Measurements from ENCODE around the gene AKIP1.
"Not testable (repeated sequence)": the region's sequence is repeated elsewhere in the genome, so short reads cannot be mapped to it uniquely, and the experiment has no call there.

The AKIP1 gene, protein sequence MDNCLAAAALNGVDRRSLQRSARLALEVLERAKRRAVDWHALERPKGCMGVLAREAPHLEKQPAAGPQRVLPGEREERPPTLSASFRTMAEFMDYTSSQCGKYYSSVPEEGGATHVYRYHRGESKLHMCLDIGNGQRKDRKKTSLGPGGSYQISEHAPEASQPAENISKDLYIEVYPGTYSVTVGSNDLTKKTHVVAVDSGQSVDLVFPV

DNA sequence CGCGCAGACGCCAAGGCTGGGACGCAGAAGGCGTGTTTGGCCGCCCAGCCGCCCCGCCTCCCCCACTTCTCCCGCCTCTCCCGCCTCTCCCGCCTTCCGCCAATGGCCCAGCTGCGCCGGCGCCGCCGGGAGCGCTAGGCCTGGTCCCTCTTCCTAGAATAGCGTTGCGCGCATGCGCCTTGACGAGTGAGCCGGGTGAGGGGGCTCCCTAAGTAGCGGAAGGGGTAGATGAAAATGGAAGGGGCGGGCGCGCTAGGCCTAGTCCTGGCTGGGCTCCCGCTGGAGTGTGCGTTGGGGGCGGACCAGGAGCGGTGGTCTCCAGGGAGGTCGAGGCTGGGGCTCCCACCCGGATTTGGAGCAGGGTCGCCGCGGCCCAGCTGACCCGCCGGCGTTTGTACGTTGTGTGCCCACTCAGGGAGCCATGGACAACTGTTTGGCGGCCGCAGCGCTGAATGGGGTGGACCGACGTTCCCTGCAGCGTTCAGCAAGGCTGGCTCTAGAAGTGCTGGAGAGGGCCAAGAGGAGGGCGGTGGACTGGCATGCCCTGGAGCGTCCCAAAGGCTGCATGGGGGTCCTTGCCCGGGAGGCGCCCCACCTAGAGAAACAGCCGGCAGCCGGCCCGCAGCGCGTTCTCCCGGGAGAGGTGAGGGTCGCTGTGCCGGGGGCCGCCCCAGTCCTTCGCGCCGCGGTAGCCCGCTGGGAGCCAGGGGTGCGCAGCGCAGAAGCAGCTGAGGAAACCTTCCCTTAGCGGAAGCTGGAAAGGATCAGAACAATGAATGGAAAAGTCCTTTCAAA lies at the start of gene AKIP1:
Gene AKIP1, plus strand, starts transcription at position 161 of the 795 bp plus-strand sequence. Its CDS starts 261 bp downstream, at position 422.
- H3K27ac ChIP-seq = peak within 1 kb of the TSS; percentile 55

DNA sequence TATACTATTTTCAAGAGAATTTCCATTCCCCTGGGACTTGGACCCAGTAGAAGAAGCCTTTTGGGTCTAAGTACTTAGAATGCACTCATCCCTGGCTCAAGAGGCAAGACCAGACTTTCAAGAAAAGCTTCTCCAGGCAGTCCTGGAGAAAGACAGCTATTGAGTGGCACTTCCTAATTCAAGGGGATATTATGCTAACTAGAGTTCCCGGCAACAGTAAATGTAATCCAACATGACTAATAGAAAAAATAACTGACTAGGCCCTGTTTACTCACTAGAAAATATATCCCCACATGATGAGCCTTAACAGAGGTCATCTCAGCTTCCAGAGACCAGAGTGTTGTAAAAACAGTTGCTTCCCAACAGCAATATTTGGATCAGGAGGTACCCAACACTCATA lies 47.2 kb upstream of the AKIP1 start:
- DNase-seq (ENCODE audit: low read depth, low spot score) = no peak
- H3K27ac ChIP-seq = peak overlapping the region; percentile 6

More for the DNA sequence above, at the start of gene AKIP1:
- peak; percentile 55 for DNase-seq (ENCODE audit: low read depth, low spot score)

DNA sequence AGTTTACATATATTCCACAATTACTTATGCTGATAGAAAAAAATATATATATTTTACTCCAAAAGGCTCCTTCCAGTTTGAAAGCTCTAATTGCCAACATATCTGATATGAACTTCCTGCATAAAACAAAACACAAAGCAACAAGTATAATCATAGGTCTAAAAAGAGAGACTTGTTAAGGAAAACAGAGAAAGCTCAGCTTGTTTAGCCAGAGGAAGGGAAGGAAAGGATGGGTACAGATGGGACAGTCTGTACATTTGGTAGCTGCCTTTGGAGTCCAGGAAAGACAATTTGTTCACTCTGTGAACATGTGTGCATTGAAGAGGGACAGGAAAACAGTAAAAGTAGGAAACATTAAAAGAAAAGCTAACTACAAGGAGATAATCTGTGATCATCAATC lies 45.7 kb upstream of the AKIP1 start:
- no peak overlapping the region for H3K27ac ChIP-seq
- no peak for DNase-seq (ENCODE audit: low read depth, low spot score)

DNA sequence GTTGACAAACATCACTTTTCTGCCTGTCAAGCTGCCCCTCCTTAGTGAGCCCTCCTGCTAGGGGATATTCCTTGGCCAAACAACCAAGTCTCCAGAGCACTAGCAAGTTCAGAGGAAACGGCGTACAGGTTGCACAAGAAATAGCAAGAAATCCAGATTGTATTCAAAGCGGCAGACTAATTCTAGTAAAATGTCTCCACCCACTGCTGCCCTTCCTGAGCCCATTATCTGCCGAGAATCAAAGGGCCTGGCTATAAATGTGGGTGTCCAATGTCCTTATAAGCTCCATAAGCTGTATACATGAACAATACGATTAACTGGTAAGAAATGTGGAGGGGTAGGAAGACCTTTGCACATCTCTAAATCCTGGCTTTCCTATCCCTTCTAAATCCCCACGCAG lies 44.0 kb upstream of the AKIP1 start:
- no peak for DNase-seq (ENCODE audit: low read depth, low spot score)
- peak overlapping the region; percentile 2 for H3K27ac ChIP-seq

DNA sequence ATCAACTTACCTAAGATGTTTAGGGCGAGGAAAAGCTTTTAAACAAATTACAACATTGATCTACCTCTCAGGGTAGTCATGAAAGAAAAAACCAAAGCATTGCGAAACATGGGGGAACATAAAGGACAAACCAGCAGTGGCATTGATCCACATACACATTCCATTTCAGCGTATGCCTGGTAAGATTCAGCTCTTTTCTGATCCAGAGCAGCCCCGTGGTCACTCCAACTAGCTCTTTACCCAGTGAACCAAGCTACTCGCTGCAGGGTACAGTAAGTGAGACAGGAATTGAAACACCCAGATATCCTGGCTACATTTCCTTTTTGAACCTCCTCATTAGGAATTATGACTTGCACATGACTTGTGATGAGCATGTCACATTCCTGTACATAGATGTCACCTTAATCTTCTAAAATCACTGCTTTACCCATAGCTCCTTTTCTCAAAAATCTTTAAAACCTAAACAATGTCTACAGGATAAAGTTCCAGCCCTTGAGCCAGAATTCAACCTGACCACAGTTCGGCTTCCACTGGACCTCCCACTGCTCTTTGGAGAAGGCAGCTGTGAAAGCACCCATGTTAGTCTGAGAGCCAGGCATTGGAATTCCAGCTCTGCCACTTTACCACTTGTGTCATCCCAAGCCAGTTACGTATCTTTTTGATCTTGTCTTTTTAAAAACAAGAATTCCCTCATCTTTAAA lies 42.9 kb upstream of the AKIP1 start:
- H3K27ac ChIP-seq = peak overlapping the region; percentile 28
- no peak for DNase-seq (ENCODE audit: low read depth, low spot score)

DNA sequence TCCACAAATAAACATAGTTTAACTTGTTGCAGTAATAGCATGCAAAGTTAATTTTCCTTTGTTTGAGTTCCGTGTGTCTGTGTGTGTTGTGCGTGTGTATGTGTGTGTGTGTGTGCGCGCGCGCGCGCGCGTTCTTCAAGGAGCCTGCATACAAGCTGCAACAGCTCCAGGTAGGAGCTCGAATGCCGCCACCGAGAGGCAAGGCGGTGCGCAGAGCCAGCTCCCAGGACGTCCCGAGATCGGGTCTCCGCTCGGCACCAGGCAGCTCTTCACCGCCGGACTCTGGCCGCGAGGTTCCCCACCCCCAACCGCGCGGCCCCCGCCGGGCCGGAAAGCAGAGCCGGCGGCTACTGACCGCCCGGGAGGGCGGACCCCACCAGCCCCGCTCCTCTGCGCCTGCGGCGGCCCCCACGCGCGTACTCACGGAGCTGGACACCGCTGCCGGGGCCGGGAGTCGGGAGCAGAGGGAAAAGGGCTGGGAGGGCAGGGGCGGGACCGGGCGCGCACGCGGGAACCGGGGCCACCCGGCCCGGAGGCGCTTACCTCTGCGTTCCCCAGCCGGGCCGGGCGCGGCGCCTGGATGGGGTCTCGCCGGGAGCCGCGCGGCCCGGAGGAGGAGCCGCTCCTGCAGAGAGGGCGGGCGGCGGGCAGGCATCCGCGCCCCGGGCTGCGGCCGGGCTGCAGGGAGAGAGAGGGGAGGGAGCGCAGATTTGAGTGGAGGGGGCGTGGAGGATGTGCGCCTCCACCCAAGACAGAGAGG lies 40.4 kb upstream of the AKIP1 start:
- DNase-seq (ENCODE audit: low read depth, low spot score) = peak; percentile 69
- peak overlapping the region; percentile 56 for H3K27ac ChIP-seq

DNA sequence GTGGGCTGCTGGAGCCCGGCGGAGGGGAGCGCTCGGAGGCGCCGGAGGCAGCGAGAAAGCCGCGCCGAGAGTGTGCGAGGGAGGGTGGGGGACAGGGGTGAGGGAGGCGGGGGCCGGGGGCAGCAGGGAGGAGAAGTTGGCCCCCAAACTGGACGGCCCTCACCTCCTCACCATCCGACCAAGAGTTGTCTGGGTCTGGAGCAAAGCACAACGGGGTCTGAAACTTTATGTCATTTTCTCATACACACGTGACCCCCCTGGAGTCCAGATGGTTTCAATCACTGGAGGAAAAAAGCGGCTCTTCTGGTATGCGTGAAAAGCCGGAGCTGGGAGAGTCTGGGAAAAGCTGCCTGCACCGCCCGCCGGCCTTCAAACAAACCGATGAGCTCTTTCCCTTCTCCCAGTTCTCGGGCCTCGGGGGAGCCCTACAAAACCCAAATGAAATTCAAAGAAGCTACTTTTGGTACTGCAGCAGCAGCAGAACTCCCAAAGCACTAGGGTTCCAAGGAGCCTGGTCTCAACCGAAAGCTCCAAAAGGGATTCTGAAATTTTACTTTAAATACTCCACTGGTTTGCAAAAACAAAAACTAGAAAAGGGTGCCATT lies 39.7 kb upstream of the AKIP1 start:
- DNase-seq (ENCODE audit: low read depth, low spot score) = no peak
- H3K27ac ChIP-seq = peak overlapping the region; percentile 56

DNA sequence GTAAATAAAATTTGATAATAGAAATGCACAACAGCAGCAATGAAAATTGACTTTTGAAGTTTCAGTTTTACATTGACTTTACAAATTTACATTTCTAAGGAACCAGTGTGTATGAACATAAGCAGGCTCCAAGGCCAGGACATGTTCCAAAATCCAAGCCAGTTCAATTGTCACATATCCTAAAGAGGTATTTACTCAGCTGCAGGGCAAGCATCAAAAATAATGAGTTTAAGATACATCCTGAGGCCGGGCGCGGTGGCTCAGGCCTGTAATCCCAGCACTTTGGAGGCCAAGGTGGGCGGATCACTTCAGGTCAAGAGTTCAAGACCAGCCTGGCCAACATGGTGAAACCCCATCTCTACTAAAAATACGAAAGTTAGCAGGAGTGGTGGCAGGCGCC lies 39.0 kb upstream of the AKIP1 start:
- no peak overlapping the region for H3K27ac ChIP-seq
- no peak for DNase-seq (ENCODE audit: low read depth, low spot score)

DNA sequence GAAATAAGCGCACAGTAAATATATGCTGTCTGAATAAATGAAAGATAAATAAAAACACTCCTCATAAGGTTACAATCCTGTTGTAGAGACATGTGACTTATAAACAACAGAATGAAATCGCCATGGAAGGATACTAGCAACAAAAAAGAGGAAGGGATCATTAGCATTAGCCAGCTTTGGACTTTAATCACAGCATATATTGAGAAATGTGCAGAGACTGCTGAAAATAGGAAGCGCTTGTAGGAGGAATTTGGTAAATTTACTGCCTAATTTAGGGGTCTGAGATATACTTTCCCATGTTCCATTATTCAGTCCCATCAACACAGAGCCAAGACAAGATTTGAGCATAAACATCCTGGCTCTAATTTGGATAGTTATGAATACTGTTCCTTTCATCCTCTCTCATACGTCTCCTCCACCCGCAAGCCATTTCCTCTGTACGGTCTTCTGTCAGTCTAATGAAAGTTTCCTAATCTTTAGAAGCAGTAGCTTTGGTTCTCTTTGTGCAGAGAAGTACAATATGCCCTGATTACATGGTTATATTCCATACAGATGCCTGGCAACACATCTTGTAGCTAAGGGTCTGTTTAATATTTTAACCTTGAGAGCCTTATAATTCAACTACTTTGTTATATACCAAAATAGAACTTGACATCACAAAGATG lies 37.1 kb upstream of the AKIP1 start:
- no peak overlapping the region for H3K27ac ChIP-seq
- DNase-seq (ENCODE audit: low read depth, low spot score) = no peak

DNA sequence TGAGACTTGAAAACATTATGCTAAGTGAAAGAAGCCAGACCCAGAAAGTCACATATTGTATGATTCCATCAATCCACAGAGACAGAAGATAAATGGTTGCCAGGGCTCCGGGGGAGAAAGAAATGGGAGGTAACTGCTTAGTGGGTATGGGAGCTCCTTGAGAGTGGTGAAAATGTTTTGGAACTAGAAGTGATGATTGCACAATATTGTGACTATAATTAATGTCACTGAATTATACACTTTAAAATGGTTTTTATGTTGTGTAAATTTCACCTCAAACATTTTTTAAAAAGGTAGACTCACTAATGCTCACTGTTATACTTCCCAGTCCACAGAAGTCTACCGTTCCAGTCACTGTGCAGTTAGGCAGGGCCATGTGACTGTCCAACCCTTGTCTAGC lies 32.2 kb upstream of the AKIP1 start:
- DNase-seq (ENCODE audit: low read depth, low spot score) = no peak
- H3K27ac ChIP-seq = no peak overlapping the region

DNA sequence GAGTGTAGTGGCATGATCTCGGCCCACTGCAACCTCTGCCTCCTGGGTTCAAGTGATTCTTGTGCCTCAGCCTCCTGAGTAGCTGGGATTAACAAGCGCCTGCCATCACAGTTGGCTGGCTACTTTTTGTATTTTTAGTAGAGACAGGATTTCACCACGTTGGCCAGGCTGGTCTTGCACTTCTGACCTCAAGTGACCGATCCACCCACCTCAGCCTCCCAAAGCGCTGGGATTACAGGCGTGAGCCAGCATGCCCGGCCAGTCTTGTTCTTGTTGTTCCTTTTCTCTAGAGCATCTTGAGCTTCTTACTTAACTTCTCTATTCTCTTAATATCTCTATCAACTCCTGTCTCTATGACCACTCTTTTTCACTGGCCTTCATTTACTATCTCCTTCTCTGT lies 29.4 kb upstream of the AKIP1 start:
- DNase-seq (ENCODE audit: low read depth, low spot score); H3K27ac ChIP-seq: not testable (repeated sequence)

DNA sequence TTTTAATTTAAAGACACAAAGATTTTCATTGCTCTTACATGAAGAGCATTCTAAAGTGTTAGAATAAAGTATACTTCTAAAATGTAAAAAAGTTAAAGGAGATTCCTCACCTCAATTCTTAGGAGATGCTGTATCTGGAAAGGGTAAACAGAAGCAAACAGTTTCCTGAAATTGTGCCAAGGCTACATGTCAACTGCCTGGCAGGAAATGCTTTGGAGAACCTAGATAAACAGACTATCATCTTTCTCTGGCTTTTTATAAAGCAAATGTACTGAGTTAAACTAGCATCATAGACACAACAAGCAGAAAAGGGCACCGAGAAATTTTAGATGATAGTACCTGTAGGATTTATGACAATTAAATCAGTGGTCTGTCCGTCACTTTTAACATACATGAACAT lies 24.7 kb upstream of the AKIP1 start:
- no peak for DNase-seq (ENCODE audit: low read depth, low spot score)
- no peak overlapping the region for H3K27ac ChIP-seq

DNA sequence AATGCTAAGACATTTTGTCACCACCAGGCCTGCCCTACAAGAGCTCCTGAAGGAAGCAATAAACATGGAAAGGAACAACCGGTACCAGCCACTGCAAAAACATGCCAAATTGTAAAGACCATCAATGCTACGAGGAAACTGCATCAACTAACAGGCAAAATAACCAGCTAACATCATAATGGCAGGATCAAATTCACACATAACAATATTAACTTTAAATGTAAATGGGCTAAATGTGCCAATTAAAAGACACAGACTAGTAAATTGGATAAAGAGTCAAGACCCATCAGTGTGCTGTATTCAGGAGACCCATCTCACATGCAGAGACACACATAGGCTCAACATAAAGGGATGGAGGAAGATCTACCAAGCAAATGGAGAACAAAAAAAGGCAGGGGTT lies 19.8 kb upstream of the AKIP1 start:
- H3K27ac ChIP-seq; DNase-seq (ENCODE audit: low read depth, low spot score): not testable (repeated sequence)

DNA sequence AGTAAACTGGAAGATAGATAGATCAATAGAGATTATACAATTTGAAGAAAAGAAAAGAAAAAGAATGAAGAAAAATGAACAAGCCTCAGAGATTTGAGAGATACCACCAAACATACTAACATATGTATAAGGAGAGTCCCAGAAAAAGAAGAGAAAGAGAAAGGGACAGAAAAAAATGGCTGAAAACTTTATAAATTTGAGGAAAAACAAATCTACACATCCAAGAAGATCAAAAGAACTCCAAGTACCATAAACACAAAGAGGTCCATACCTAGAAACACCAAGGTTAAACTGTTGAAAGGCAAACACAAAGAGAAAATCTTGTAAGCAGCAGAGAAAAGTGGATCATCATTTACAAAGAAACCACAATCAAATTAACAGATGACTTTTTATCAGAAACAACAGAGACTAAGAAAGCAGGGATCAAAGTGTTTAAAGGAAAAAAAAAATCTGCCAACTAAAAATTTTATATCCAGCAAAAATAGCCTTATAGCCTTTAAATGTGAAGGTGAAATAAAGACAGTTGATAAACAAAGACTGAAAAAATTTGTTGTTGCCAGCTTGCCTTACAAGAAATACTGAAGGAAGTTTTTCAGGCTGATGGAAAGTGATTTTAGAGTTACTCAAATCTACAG lies 11.8 kb upstream of the AKIP1 start:
- no peak overlapping the region for H3K27ac ChIP-seq
- DNase-seq (ENCODE audit: low read depth, low spot score) = no peak

DNA sequence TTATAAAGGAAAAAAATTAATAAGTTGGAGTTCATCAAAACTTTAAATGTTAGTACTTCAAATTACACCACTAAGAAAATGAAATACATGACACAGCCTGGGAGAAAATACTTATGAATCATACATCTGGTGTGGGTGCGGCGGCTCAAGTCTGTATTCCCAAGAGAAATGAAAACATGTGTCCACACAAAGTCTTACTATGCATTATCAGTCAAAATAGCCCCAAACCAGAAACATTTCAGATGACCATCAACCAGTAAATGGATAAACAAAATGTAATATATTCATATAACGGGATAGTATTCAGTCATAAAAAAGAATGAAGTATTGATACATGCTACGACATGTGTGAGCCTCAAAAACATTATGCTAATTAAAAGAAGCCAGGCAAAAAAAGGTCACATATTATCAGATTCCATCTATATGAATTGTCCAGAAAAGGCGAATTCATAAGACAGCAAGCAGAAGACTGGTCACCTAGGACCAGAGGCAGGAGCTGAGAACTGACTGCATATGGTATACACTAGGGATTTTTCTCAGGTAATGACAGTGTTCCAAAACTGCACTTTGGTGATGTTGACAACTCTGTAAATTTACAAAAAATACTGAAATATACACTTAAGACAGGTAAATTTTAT lies 5.3 kb upstream of the AKIP1 start:
- peak overlapping the region; percentile 95 for H3K27ac ChIP-seq
- DNase-seq (ENCODE audit: low read depth, low spot score) = peak; percentile 69

DNA sequence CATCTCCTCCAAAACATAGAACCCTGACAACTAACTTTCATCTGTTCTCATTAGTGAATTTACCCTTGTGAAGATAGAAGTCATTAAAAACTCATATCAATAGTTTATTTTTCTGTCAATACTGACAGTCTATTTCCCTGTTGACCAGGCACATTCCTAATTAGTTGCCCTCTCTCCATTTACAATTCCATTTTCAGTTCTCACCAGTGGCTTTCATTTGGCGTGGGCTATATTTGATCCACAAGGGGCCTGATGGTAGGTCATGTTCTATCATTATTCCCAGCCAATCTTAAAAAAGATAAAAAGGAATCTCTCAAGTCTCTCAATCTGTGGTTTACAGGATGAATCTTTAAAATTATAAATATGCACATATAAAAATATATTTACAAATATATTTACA lies 3.9 kb upstream of the AKIP1 start:
- no peak for DNase-seq (ENCODE audit: low read depth, low spot score)
- peak overlapping the region; percentile 95 for H3K27ac ChIP-seq

DNA sequence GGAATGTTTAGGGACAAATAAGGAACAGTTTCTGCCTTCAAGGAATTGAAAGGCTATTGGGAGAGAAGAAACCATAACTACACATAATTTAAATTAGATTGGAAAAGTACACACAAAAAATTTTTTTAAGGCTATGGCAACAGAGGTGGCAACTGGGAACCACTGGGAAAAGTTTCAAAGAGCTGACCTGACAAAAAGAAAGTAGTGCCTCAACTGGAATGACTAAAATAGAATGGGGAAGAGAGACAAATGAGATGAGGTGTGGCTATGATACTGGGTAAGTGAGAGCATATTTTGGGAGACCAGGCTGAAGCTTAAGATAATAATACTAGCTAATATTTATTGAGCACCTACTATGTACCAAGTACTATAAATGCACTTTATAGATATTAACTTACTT lies 2.9 kb upstream of the AKIP1 start:
- no peak for DNase-seq (ENCODE audit: low read depth, low spot score)
- peak overlapping the region; percentile 95 for H3K27ac ChIP-seq

DNA sequence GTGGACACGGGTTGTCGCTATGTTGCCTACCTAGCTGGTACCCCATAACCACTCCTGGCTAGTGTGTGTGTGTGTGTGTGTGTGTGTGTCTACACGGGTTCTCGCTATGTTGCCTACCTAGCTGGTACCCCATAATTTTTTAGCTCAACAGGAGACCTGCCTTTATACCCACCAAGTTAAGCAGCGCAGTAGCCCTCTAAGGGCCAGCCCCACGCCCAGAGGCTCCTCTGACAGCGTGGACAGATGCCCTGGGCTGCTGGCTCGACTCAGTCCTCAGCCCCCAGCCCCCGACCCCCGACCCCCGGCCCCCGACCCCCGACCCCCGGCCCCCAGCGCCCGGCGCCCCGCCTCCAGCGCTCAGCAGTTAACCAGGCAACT lies 351 bp upstream of the AKIP1 start:
- DNase-seq (ENCODE audit: low read depth, low spot score) = no peak
- no peak overlapping the region for H3K27ac ChIP-seq
